Endothelial cell of umbilical vein (primary cell): ENCODE measurements around the gene TDRKH.

Experiments used
- CTCF ChIP-seq, 2 donors: IDR thresholded peaks; 1 replicate in 1 of 2; 2 replicates in 1 of 2; pipeline ENCODE4 v1.5.1; 2011; ENCODE audit warnings: low read length in 2 of 2, mild to moderate bottlenecking in 2 of 2, moderate library complexity in 2 of 2, control low read depth in 1 of 2, inconsistent platforms in 1 of 2, low read depth in 1 of 2; ENCODE audit not compliant: insufficient read depth in 1 of 2; ENCODE audit errors: extremely low read depth in 1 of 2
- EZH2 ChIP-seq: IDR thresholded peaks from 2 replicates; pipeline ENCODE4 v1.6.1; 2012; ENCODE audit warnings: borderline replicate concordance, low read depth, mild to moderate bottlenecking, moderate library complexity, low read length, inconsistent platforms; ENCODE audit not compliant: severe bottlenecking
- GATA2 ChIP-seq: IDR thresholded peaks from 2 replicates; pipeline ENCODE4 v1.7.0; 2011; ENCODE audit warnings: low read depth, mild to moderate bottlenecking, moderate library complexity, mixed read lengths, low read length; ENCODE audit not compliant: insufficient read length, insufficient read depth
- MAX ChIP-seq: IDR thresholded peaks from 2 replicates; pipeline ENCODE4 v1.6.1; 2011; ENCODE audit not compliant: insufficient read depth, insufficient read length
- POLR2A ChIP-seq: IDR thresholded peaks from 2 replicates; pipeline ENCODE4 v1.6.1; 2012; ENCODE audit warnings: low read depth, mild to moderate bottlenecking, control low read depth, low read length

- TF ChIP-seq POLR2A (no peak), CTCF (IDR thresholded peaks at IDR 0.05; ENCODE audit: extremely low read depth in 1 of 2, insufficient read depth in 1 of 2, low read depth in 1 of 2, low read length in 2 of 2) (no peak), MAX (no peak), GATA2 (no peak), EZH2 (peak; percentile 9)
These were observed 61.9 kb downstream of the TDRKH start for GRCh38 chr1:151728151-151729054.
